SHP77 (cell line): ENCODE measurements around the gene JAKMIP2.

ENCODE experiments used
- DNase-seq, 2 experiments: peaks; one replicate each; lab custom pipeline; 2025; lab: John Stamatoyannopoulos, UW

JAKMIP2 gene

DNA sequence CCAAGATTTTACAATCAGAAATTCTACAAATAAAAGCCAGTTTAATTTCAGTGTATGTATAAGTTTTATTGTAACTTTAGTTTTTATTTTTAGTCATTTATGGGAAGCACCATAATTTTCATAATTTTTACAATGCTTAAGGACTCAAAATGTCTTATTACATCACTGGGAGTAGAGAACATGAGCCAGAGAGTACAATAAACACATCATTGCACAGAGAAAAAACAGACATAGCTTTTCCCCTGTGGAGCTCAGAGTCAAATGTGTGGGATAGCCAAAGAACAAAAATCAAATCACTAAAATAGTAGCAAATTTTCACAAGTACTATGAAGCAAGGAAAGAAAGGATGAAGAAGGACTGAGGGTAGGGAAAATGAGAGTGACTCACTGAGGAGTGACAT lies 5.5 kb upstream of the JAKMIP2 start:
- DNase-seq: no peak

DNA sequence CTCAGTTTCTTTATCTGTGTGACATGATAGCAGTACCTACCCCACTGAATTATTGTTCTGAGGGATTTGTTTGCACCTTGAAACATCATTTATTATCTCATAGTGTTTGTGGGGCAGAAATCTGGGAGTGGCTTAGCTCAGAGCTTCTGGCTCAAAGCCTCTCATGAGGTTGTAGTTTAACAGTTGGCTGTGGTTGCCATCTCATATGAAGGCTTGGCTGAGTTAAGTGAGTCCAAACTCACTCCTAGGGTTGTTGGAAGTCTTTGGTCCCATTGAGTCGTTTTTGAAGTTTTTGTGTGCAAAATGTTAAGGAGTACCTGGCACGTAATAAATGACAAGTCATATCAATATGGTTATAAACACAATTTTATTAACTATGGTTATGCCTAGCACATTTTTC lies 3.6 kb upstream of the JAKMIP2 start:
- DNase-seq: no peak

DNA sequence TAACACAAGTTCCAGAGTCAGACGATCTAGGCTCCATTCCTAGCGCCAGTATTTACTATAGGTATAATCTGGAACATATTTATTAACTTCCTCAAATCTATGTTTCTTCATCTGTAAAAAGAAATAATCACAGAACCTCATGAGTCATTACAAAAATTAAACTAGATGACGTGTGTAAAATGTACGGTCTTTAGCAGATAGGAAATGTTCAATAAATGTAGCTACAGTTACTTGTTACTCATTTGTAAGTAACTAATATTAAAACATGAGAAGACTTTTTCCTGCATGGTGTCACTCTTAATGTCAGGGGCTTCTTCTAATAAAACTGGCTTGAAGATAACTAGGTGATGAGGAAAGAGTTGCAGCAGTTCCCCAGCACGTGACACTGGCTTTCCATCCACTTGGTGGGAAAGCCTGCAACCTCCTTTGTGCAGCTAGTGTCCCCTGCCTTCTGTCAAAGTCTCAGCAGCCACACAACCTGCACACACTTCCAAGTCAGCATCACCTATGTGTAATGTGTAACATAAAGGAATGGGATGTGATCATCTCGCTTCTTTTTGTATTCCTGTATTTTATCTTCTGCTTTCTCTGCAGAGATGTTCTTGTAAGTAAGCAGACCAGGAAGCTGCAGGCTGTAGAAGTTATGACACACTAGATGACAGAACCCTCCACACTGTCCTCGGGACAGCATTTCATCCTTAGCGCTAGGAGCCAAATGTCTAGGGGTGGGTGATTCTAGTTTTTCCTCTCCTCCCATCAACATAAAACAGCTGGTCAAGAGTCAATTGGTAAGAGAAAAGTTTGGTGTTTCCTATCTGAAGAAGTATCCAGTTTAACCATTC lies 1.8 kb upstream of the JAKMIP2 start:
- no peak for DNase-seq

DNA sequence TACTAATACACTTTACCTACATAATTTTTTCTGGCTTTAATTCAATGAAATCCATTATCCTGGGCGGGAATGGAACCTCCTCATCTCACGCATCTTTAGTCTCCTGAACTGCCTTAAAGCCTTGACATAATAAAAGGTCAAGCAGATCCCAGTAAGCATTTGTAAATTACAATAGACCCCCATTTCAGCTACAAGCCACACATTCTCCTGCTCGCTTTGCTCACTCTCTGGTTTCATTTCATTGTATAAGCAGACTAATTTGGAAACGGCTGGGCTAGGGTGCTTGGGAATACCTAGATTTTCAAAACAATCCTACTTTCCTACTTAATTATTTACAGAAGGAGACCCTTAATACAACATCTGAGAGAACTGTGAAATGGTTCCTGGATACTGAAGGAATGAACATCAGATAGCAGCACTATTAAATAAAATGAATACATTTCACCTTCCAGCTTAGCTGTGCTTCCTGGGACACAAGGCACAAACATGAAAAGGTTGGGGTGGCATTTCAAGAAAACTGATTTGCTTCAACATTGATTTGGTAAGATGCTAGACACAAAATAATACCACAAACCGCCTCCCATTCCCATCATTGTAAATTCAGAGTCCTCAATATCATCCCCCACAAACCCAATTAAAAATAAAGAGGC lies 1.5 kb downstream of the JAKMIP2 start:
- no peak for DNase-seq

DNA sequence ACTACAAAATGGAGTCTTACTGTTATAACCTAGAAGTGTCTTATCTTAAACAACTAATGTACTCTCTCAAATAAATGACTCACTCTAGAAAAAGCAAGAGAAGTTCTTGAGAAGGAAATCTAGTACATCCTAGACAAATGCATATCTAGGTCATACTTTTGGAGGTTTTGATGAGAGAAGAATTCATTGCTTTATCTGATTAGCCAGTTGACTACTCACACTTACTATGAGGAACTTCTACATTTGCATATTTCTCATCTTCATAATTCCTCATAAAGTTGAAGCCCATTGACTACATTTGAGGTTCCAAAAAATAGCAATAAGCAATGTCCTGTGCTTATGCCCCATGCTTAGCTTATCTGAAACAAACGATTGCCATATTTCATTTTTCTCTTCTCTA lies 2.8 kb downstream of the JAKMIP2 start:
- DNase-seq: no peak

DNA sequence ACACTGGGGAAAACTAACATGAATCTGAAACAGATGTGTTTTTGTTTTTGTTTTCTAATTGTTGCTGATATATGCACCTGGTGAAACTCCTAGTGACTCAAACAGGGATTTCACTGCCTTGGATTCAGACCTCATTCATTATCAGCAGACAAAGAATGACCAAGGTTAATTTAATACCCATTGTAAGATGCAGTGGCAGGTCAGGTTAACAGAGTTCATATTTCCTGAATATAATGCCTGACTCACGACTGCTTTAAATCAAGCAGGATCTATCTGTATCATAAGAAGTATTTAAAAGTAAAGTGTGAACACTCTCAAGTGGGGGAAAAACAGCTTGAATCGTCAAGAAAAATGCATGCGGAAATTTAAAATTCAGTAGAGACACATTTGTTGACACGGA lies 5.5 kb downstream of the JAKMIP2 start:
- DNase-seq: no peak

DNA sequence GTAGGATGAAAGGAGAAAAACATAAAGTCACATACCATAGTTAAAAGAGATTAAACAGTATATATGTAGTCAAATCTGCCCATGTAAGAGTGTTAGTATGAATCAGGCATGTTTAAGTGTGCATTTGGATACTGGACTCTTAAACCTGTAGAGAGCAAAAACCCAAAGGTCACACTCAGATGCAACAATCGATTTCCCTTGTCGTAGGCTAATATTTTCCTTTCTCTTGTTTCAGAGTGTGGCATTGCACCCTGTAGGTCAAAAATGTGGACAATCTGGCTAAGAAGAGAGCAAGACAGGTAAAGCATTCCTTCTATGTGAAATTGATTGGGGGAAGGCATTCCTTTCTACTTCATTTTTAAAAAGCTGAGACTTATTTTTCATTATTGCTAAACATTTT lies 8.9 kb downstream of the JAKMIP2 start:
- no peak for DNase-seq

DNA sequence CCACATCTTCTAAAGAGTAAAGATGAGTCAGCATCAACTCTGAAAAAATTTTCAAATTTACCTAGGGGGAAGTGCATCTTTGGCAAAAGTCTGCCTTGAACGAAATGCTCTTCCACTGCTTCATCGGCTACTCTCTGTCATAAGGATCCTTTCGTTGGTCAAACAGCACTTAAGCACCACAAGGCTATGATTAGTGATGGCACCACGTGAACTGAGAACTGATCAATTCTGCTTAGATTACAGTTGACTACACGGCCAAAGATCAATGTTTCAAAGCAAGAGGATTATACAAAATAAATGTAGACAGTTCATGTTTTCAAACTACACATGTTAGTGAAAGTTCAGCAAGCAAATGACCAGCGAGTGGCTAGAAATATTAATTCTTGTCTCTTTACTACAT lies 9.4 kb downstream of the JAKMIP2 start:
- no peak for DNase-seq

DNA sequence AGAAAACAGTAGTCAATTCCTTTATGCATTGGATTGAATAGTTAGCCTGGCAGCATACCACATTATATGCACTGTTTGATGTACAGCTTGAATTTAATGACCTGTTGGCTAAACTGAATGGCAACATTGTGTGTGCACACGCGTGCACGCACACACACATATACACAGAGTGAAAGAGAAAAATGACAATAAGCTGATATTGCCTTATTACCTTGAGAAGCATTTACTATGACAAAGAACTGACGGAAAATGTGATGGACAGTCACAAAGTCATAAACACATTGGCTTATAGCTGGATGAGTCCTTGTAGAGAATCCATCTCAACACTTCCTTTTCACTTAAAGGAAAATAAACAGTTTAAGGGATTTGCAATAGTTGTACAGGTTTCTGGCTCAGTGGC lies 15.5 kb downstream of the JAKMIP2 start:
- no peak for DNase-seq

DNA sequence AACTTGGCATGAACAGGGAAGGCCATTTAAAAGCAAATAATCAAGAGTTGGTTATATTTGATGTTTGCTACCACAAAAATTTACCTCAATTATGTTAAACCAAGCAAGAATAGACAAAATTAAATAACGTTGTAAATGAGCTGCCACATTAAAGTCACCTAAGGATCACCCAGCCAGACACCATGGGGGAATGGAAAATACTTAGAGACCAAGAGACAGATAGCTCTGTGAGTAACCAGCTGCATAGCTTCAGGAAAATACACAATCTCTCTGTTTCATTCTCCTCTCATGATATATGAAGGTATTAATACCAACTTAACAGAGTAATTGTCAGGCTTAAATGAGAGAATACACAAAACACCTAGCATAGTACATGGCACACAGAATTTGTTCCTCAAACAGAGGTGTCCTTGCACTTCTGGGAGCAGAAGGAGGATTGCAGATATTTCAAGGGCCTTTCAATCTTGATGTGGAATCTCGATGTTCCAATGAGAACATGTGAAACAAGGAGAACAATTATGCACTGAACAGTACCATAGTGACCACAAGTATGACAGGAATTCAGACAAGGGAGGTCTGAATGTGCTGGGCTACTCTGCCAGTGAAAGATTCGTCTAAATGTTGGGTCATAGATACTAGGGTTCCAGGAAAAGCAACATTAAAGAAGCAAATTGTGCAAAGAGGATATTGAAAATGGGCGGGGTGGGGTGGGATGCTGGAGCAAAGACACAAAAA lies 18.6 kb downstream of the JAKMIP2 start:
- no peak for DNase-seq

DNA sequence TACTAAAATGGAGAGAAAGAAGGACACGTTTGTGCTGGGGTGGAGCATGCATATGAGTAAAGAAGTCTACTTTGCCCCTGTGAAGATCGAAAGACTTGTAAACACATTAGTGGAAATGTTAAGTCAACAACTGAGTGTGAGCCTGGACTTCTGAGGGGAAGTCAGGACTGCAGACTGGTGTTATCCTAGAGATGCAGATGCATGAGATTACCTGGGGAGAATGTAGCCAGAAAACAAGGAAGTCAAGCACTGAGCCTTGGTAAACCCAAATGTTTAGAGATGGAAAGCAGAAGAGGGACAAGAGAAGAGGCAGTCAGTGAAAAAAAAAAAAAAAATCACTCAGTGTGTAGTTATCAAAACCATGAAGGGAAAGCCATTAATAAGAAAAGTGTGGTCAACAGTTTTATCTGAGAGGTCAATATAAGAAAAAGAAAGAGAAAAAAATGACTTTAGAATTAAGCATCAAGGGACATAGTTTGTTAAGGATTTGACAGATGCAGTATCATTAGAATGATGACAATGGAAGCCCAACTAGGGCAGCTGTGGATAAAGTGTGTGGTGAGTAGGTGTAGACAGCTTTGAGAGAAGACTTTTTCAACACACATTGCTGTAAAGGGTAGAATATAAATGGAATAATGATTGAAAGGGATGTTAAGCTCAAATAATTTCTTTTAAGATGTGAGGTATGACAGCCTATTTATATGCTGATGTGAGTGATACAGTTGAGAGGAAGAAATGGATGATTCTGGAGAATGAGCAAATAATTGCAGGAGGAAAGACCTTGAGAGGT lies 22.2 kb downstream of the JAKMIP2 start:
- no peak for DNase-seq

DNA sequence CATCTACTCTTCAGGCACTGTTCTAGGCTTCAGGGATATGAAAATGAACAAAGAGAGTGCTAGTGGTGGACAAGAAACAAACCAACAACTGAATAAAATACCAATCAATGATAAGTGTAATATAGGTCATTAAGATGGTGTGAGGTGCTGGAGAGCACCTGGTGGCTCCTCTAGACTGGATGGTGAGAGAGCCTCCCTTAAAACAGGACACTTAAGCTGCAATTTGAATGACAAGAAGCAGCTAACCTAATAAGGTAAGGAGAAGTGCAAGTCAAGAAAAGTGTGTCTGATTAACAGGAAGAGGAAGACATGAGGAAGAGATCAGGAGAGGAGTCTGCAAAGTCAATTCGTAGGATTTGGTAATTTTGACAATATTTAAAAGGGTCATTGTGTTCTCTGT lies 23.1 kb downstream of the JAKMIP2 start:
- no peak for DNase-seq

DNA sequence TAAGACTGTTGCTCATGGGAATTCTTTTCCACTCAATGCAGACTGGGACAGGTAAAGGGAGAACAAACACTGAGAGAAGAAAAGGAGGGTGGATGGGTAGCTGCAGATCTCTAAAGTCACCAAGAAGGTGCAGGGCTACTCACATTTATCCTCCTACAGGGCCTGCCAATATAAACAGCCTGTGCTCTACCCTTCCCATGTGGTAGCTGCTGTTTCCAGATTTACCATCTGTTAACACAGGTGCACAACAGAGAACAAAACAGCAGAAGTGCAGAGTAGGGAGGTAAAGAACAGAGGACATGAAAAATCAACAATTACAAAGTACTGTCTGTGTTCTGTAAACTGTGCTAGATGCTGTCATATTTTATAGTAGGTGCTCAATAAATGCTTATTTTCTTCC lies 26.0 kb downstream of the JAKMIP2 start:
- peak; percentile 66 to 71 for DNase-seq

DNA sequence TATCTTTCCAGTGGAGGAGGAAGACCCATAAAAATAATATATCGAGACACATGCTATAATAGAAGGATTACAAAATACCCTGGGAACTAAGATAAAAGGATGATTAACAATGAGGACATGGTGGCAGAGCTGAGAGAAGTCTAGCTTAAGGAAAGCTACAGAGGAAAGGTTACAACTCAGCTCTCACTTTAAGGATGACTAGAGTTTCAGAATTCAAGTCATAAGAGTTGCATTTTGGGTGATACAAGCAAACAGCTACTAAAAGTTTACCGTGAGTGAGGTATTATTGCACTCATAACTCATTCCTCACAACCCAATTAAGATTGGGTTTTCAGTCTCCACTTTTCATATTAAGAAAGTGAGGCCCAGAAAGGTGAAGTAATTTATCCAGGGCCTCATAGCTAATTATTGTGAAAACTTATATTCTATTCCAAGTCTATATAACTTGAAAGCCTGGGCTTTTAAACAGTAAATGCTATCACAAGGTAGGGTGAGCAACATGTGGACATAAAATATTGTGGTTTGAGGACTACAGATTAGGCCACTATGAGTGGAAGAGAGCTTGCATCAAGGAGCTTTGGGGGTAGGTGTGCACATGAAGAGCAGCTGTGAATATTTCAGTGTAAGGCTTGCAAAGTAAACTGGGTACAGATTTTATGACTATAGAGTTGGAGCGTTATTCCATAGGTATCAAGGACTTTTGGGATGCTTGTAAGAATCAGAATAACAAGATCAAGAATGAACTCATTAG lies 28.0 kb downstream of the JAKMIP2 start:
- DNase-seq: no peak

DNA sequence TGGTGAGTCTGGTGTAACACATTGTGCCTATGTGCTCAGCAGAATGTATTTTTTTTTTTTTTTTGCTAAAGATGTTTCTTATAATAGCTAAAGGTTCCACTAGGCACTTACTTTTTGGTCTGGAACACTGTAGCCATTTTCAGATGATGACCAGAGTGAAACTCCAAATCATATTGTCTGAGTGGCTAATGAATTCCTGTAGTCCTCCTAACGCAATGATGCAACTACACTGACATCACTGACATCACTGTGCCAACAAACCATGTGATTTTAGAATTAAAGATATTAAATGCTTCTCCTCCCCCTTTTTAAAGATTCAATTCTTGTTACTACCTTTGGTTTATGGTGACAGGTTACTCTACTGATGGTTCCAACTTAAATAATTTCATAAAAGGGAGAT lies 28.8 kb downstream of the JAKMIP2 start:
- no peak for DNase-seq

DNA sequence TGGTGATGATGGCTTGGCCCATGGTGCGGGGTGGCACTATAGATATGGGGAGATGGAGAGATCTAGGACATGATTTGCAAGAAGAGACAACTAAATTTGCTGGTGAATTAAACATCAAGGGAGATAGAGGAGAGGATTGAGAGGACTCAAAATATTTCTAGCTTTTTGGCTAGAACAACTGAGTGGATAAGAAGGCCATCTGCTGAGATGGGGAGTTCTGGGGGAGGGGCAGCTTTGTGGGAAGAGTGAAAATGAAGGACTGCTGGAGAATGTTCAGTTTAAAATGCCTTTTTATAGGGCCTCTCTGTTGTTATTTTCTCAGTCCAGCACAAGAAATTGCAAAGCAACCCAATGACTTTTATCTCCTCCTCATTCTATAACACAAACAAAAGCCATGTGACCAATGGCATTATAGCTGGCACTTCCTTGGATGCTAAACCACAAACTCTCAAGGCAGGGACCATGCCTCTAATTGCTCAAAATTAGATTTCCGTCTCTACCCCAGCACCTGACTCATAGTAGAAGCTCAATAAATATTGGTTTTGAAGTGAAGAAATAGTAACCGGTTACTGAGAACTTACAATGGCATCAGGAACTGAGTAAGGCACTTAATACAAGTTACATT lies 29.8 kb downstream of the JAKMIP2 start:
- DNase-seq: no peak

DNA sequence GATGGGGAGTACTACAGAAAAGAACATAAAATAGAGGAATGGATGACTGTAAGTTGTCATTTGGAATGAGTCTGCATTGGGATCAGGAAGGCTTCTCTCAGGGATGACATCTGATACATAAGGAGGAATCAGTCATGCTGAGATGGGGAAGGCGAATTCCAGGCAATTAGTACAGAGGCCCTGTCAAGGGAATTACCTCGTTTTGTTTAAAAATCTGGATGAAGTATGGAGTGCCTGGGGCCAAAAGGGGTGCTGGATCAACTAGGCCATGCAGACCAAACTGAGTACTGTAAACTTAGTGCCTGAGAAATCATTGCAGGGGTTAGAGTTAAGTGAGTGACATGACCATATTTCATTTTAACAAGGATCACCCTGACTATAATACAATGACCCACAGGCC lies 30.5 kb downstream of the JAKMIP2 start:
- no peak for DNase-seq

DNA sequence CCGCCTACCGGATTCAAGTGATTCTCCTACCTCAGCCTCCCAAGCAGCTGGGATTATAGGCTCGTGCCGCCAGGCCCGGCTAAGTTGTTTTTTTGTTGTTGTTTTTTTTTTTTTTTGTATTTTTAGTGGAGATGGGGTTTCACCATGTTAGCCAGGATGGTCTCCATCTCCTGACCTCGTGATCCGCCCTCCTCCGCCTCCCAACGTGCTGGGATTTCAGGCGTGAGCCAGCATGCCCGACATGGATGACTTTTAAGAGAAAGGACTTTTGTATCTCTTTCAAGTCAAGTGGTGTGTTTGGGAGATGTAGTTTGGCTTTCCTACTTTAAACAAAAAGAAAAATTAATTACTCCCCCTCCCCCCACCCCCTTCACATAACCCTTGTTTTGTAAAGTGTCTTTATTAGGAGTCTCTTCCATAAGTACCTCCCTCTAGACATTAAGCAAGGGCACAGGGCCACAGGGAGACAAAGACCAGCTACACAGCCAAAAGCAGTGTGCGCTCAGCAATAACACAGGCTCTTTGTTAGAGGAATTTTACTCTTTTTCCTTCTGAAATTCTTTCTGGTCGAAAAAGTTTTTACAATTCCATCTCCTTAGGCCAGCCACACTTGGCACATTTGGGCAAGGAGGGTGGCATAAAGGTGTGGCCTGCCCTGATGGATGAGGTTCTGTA lies 31.2 kb downstream of the JAKMIP2 start:
- no peak for DNase-seq

DNA sequence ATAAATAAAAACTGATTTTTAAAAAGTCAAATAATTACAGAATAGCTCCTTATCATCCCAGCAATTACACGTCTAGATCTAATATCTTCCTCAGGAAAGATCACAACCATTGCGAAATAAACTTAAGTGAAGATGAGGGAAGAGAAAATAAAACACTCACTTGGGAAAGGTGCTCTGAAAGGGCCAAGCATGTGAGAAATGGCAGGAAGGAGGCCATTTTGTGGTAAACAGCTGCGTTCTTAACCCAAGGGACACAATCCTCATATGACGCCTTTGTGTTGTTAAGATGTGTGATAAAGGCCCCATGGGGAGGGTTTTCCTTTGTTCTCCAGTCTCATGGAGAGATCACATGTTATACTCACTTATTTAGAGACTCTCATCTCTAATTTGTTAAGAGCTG lies 32.5 kb downstream of the JAKMIP2 start:
- no peak for DNase-seq

DNA sequence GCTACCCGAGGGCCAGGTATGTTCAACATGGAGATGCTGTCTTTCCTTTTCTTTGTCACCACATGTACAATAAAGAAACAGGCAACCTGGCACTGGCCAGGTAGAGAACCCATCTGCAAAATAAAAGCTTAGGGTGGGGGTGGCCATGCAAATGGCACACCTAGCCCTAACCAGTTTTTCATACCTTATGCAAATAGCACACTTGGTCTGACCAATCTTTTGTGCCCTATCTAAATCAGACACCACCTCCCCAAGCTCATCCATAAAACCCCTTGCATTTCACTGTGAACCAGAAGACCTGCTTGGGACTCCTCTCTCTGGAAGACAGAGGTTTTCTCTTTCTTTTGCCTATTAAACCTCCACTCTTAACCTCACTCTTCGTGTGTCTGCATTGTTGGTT lies 33.9 kb downstream of the JAKMIP2 start:
- DNase-seq: peak in 1 of 2 experiments; percentile 60
